IgD-negative memory B cell (primary cell): ENCODE measurements around the gene KRT78. TPM values are rescaled to one million over a fixed set of nuclear protein-coding genes. Genes with fewer than 3 reads are reported as not detected.
A peak's percentile ranks its signal among the peaks of the same experiment; 100 is the strongest.
"Not testable (repeated sequence)": the region's sequence is repeated elsewhere in the genome, so short reads cannot be mapped to it uniquely, and the experiment has no call there.

Experiments
- H3K27ac Mint-ChIP-seq, 3 donors: one replicate each; pipeline ENCODE4 v1.8.0; 2020 to 2022; ENCODE audit warnings: mild to moderate bottlenecking in 3 of 3, mixed read lengths in 3 of 3, moderate library complexity in 1 of 3
- H3K27me3 Mint-ChIP-seq: one replicate; pipeline ENCODE4 v1.8.0; 2021; ENCODE audit warnings: mixed read lengths
- H3K36me3 Mint-ChIP-seq: one replicate; pipeline ENCODE4 v1.8.0; 2020; ENCODE audit warnings: mild to moderate bottlenecking, mixed read lengths
- H3K4me1 Mint-ChIP-seq, 3 donors: one replicate each; pipeline ENCODE4 v1.8.0; 2020 to 2022; ENCODE audit warnings: mixed read lengths in 3 of 3, mild to moderate bottlenecking in 1 of 3
- H3K4me3 Mint-ChIP-seq, 4 donors: one replicate each; pipeline ENCODE4 v1.8.0; 2020 to 2022; ENCODE audit warnings: mild to moderate bottlenecking in 4 of 4, mixed read lengths in 4 of 4, moderate library complexity in 3 of 4
- H3K9me3 Mint-ChIP-seq, 3 donors: one replicate each; pipeline ENCODE4 v1.8.0; 2020 to 2021; ENCODE audit warnings: mixed read lengths in 3 of 3, mild to moderate bottlenecking in 1 of 3
- polyA plus RNA-seq: library from polyadenylated mRNA; unstranded; fragments of 300-500 nt; fragmentation: Illumina TruSeq; gene quantifications from one replicate; pipeline ENCODE4 v1.2.3, GENCODE V29; 2021

The KRT78 gene
- polyA plus RNA-seq, 1 donor from 2014 or later: not detected

DNA sequence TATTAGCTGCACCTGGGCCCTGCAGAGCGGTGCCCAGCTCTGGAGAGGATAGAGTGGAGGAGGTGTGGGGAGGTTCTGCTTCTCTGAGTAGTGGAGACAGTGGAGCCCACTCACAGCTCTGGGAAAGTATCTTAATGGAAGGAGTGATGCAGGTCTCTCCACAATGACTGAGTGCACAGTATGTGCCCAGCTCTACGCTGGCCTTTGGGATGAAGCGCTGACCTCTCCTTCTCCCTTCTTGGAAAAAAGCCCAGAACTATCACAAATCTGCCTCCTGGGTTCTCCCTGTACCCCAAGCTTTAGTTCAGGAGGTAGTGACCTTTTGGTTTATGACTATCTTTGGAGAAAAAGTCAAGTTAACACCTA is 52.4 kb downstream of the KRT78 start:
- H3K4me3 Mint-ChIP-seq: no peak overlapping the region
- H3K27ac Mint-ChIP-seq: no peak overlapping the region
- H3K4me1 Mint-ChIP-seq: no peaks in the 10 kb centered on the region
- no peaks in the 10 kb centered on the region for H3K9me3 Mint-ChIP-seq
- H3K27me3 Mint-ChIP-seq: peaks cover 10% of the 10 kb centered on the region
- no peaks in the 10 kb centered on the region for H3K36me3 Mint-ChIP-seq

- H3K36me3 Mint-ChIP-seq: no peaks in the 10 kb centered on the region
- no peak within 1 kb of the TSS for H3K4me3 Mint-ChIP-seq
- no peaks in the 10 kb centered on the region for H3K9me3 Mint-ChIP-seq
- H3K27ac Mint-ChIP-seq: no peak within 1 kb of the TSS
- H3K4me1 Mint-ChIP-seq: no peaks in the 10 kb centered on the region
- peaks cover 10% of the 10 kb centered on the region for H3K27me3 Mint-ChIP-seq
Observed at GRCh38 chr12:52795694-52796428, 52.9 kb downstream of the KRT78 start, which contains the start of gene KRT3. Gene KRT3 (minus strand): TSS chr12:52796117. CDS start chr12:52796042, 75 bp downstream.

GRCh38 chr12:52795332-52795674 is 53.5 kb downstream of the KRT78 start:
- H3K9me3 Mint-ChIP-seq: not testable (repeated sequence)

GRCh38 chr12:52794479-52795331 is 54.1 kb downstream of the KRT78 start:
- Mint-ChIP-seq H3K27me3 (peaks cover 18% of the 10 kb centered on the region), H3K4me3 (no peak overlapping the region), H3K27ac (no peak overlapping the region), H3K36me3 (no peaks in the 10 kb centered on the region), H3K9me3 (no peaks in the 10 kb centered on the region), H3K4me1 (peaks cover 0 to 4% (median 0%) of the 10 kb centered on the region in 3 donors)

More at GRCh38 chr12:52795332-52795674, 53.5 kb downstream of the KRT78 start:
- H3K4me3 Mint-ChIP-seq, H3K27ac Mint-ChIP-seq, H3K36me3 Mint-ChIP-seq, H3K4me1 Mint-ChIP-seq: not testable (repeated sequence)
- peaks cover 14% of the 10 kb centered on the region for H3K27me3 Mint-ChIP-seq

DNA sequence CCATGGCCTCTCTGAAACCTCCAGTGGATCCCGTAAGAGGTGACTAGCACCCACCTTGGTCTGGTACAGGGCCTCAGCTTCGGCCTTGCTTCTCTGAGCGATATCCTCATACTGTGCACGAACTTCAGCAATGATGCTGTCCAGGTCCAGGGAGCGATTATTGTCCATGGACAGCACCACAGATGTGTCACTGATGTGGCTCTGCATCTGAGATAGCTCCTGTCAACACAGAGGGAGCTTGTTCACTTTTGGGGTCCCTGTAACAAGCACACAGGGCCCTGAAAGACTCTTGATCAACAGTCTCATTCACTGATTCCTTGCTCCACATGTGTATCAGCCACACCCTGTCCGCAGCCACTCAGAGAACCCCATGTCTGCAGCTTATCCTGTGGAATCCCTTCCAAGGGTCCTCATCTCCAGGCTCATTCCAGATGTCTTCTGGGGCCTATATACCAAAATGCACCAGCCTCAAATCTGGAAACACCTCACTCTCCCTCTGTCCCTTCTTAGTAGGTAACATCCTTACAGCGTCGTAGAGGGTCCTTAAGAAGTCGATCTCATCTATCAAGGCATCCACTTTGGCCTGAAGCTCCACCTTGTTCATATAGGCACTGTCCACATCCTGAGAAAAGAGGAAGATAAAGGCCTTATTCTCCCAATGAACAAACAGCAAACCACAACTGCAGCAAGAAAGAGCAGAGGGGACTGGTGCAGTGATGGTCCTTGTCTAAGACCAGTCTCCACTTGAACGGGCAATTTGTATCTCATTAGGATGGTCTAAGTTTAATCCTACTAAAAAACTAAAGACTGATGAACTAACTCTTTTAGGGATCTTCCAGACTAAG is 56.4 kb downstream of the KRT78 start:
- Mint-ChIP-seq H3K36me3 (no peaks in the 10 kb centered on the region), H3K27me3 (peaks cover 28% of the 10 kb centered on the region), H3K4me3 (no peak overlapping the region), H3K4me1 (peaks cover 0 to 9% (median 0%) of the 10 kb centered on the region in 3 donors), H3K9me3 (no peaks in the 10 kb centered on the region), H3K27ac (no peak overlapping the region)

- H3K27ac Mint-ChIP-seq: peak overlapping the region in 1 of 3 donors; percentile 76
- H3K27me3 Mint-ChIP-seq: peaks cover 28% of the 10 kb centered on the region
- H3K9me3 Mint-ChIP-seq: no peaks in the 10 kb centered on the region
- H3K4me3 Mint-ChIP-seq: no peak overlapping the region
- H3K4me1 Mint-ChIP-seq: peaks cover 0 to 9% (median 0%) of the 10 kb centered on the region in 3 donors
- H3K36me3 Mint-ChIP-seq: no peaks in the 10 kb centered on the region
Observed at GRCh38 chr12:52791271-52792184, 57.3 kb downstream of the KRT78 start.

- Mint-ChIP-seq H3K4me1 (peaks cover 0 to 9% (median 0%) of the 10 kb centered on the region in 3 donors), H3K27me3 (peaks cover 25% of the 10 kb centered on the region), H3K4me3 (no peak overlapping the region), H3K9me3 (peaks cover 0 to 2% (median 0%) of the 10 kb centered on the region in 3 donors), H3K36me3 (no peaks in the 10 kb centered on the region), H3K27ac (no peak overlapping the region)
Observed at GRCh38 chr12:52790427-52791270, 58.1 kb downstream of the KRT78 start.

DNA sequence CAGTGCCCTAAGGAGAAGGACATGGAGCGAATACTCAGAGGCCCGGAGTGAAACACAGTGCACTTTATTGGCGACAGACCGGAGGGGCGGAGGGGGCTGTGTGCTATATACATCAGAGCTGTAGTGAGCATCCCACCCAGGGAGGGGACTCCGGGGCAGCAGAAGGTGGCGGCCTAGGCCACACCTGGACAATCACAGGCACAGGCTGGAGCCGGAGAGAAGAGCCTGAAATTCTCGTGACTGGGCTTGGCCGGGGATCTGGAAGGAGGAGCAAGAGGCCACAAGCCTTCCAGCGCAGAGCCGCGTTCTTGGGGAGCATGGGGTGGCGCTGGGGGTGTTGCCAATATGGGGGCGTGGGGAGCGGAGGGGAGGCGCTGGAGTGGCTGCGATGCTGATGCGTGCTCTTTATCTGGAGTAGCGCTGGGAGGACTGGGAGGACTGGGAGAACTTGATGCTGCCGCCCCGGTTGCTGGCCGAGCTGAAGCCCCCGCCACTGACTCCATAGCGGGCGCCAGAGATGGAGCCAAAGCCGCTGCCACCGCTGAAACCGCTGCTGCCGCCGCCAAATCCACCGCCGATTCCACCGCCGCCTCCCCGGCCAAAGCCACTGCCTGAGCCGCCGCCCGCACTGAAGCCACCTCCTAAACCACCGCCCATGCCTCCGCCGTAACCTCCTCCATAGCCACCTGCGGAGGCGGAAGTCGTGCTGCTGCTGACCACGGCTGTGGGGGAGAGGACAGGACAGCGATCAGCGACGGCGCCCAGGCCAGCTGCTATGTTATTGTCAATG is 59.0 kb downstream of the KRT78 start:
- no peaks in the 10 kb centered on the region for H3K36me3 Mint-ChIP-seq
- H3K9me3 Mint-ChIP-seq: peaks cover 0 to 3% (median 1%) of the 10 kb centered on the region in 3 donors
- peak overlapping the region in 1 of 4 donors; percentile 24 for H3K4me3 Mint-ChIP-seq
- H3K27me3 Mint-ChIP-seq: peaks cover 28% of the 10 kb centered on the region
- H3K27ac Mint-ChIP-seq: peak overlapping the region in 1 of 3 donors; percentile 36
- peaks cover 0 to 9% (median 0%) of the 10 kb centered on the region in 3 donors for H3K4me1 Mint-ChIP-seq

DNA sequence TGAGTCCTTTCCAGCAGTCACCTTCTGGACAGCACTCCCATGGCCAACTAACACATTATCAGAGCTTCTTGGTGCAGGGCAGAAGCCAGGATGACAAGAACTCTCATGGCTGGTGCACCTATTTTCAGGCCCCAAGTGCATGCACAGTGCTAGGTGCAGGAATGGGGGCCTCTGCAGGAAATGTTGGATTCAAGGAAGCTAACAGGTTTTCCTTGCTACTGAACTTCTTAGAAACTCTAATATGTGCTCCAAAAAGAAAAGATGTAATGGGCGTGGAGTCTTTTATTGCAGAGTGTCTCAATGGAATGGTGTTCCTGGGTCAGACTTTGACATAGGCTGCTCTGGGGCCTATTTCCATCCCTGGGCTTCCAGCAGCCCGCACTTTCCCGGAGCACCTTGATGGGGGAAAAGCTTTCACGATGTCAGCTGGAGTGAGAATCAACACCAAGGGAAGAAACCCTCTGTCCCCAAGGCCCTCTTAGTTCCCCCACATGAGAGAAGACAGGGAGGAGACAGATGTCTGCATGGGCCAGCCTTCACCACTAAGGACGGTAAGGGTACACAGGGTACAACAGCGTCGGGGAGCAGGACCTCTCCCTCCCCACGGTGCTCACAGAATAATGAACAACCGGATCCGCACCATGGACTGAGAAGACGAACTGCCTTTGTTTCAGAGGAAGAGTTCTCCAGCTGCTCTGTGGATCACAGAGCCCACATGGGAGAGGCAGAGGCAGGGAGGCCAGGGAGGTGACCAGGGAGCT is 59.7 kb downstream of the KRT78 start:
- H3K27ac Mint-ChIP-seq: no peak overlapping the region
- no peaks in the 10 kb centered on the region for H3K36me3 Mint-ChIP-seq
- H3K4me3 Mint-ChIP-seq: peak overlapping the region in 1 of 4 donors; percentile 24
- H3K4me1 Mint-ChIP-seq: peaks cover 0 to 9% (median 0%) of the 10 kb centered on the region in 3 donors
- peaks cover 26% of the 10 kb centered on the region for H3K27me3 Mint-ChIP-seq
- H3K9me3 Mint-ChIP-seq: peaks cover 0 to 3% (median 1%) of the 10 kb centered on the region in 3 donors

DNA sequence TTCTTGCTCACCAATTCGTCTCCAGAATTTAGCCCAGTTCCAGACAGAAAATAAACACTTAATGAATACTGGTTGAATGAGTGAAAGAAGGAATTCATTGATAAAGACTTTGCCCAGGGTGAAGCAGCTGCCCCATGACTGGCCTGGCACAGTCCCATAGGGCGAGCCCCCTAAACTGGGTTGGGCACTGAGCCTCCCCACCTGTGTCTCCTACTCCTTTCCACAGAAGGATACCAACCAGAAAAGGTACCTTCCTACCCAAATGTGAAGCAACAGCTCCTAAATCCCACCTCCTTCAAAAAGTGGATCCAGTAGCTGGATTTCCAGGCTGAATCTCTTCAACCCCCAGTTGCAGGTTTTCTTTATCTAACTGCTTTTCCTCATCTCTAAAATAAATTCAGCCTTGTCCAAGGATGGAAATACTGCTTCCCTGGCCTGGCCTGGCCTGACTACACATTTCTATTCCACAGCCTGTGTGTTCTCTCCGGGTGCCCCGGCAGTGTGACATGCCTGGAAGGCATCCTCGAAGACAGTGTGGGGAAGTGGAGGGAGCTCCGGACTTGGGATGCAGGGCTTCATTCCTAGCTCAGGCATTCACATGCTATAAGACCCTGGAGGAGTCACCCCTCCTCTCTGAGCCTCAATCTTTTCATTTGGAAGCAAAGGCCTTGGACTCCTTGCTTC is 60.5 kb downstream of the KRT78 start:
- Mint-ChIP-seq H3K4me3 (no peak overlapping the region), H3K27ac (no peak overlapping the region), H3K27me3 (peaks cover 24% of the 10 kb centered on the region), H3K36me3 (no peaks in the 10 kb centered on the region), H3K4me1 (peaks cover 0 to 9% (median 0%) of the 10 kb centered on the region in 3 donors), H3K9me3 (peaks cover 0 to 3% (median 1%) of the 10 kb centered on the region in 3 donors)
